Osteocyte (in vitro differentiated cells): ENCODE data around the gene SWI5. TPM values are rescaled to one million over a fixed set of nuclear protein-coding genes. Genes with fewer than 3 reads are reported as not detected.
A peak's percentile ranks its signal among the peaks of the same experiment; 100 is the strongest.
"Not testable (repeated sequence)": the region's sequence is repeated elsewhere in the genome, so short reads cannot be mapped to it uniquely, and the experiment has no call there.

Experiments used
- DNase-seq: peaks from one replicate; pipeline ENCODE4 v3.0.0; 2021; ENCODE audit warnings: mixed read lengths; ENCODE audit not compliant: unreplicated experiment; ENCODE audit errors: extremely low spot score
- H3K27ac Mint-ChIP-seq: one replicate; pipeline ENCODE4 v1.8.0; 2021; ENCODE audit warnings: mild to moderate bottlenecking, mixed read lengths; ENCODE audit not compliant: unreplicated experiment
- H3K27me3 Mint-ChIP-seq: one replicate; pipeline ENCODE4 v1.8.0; 2021; ENCODE audit warnings: mixed read lengths; ENCODE audit not compliant: unreplicated experiment
- H3K36me3 Mint-ChIP-seq: one replicate; pipeline ENCODE4 v1.8.0; 2021; ENCODE audit warnings: mixed read lengths; ENCODE audit not compliant: unreplicated experiment
- H3K4me1 Mint-ChIP-seq: one replicate; pipeline ENCODE4 v1.8.0; 2021; ENCODE audit warnings: mixed read lengths; ENCODE audit not compliant: unreplicated experiment
- H3K4me3 Mint-ChIP-seq: one replicate; pipeline ENCODE4 v1.8.0; 2021; ENCODE audit warnings: mild to moderate bottlenecking, moderate library complexity, mixed read lengths; ENCODE audit not compliant: unreplicated experiment
- H3K9me3 Mint-ChIP-seq: one replicate; pipeline ENCODE4 v1.8.0; 2021; ENCODE audit warnings: mixed read lengths; ENCODE audit not compliant: unreplicated experiment
- total RNA-seq: library from RNA; stranded (reverse); gene quantifications from 2 replicates; pipeline ENCODE4 v1.2.1, GENCODE V29; 2021
- TF ChIP-seq, protein P1 (sequence below): fragments of 200-600 bp; sonication (generic); IDR thresholded peaks from 2 replicates; pipeline ENCODE4 v1.5.0; 2021; ENCODE audit warnings: antibody characterized with exemption, mild to moderate bottlenecking, moderate library complexity

The SWI5 gene
- total RNA-seq, 1 donor from 2014 or later = 24.7 TPM

- peak overlapping the region; percentile 97 for H3K4me3 Mint-ChIP-seq
- H3K27ac Mint-ChIP-seq = peak overlapping the region; percentile 95
- no peak for DNase-seq
- H3K4me1 Mint-ChIP-seq = peaks cover 36% of the 10 kb centered on the region
- TF ChIP-seq, protein P1, sequence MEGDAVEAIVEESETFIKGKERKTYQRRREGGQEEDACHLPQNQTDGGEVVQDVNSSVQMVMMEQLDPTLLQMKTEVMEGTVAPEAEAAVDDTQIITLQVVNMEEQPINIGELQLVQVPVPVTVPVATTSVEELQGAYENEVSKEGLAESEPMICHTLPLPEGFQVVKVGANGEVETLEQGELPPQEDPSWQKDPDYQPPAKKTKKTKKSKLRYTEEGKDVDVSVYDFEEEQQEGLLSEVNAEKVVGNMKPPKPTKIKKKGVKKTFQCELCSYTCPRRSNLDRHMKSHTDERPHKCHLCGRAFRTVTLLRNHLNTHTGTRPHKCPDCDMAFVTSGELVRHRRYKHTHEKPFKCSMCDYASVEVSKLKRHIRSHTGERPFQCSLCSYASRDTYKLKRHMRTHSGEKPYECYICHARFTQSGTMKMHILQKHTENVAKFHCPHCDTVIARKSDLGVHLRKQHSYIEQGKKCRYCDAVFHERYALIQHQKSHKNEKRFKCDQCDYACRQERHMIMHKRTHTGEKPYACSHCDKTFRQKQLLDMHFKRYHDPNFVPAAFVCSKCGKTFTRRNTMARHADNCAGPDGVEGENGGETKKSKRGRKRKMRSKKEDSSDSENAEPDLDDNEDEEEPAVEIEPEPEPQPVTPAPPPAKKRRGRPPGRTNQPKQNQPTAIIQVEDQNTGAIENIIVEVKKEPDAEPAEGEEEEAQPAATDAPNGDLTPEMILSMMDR = no peak
- no peaks in the 10 kb centered on the region for H3K27me3 Mint-ChIP-seq
- H3K9me3 Mint-ChIP-seq = no peaks in the 10 kb centered on the region
- peaks cover 21% of the 10 kb centered on the region for H3K36me3 Mint-ChIP-seq
These were observed 1.8 kb upstream of the SWI5 start for GRCh38 chr9:128274245-128274644.

- TF ChIP-seq, protein P1 = no peak
- H3K27ac Mint-ChIP-seq = peak within 1 kb of the TSS; percentile 95
- peak within 1 kb of the TSS; percentile 97 for H3K4me3 Mint-ChIP-seq
- H3K9me3 Mint-ChIP-seq = no peaks in the 10 kb centered on the region
- peaks cover 35% of the 10 kb centered on the region for H3K4me1 Mint-ChIP-seq
- H3K27me3 Mint-ChIP-seq = no peaks in the 10 kb centered on the region
- peaks cover 25% of the 10 kb centered on the region for H3K36me3 Mint-ChIP-seq
- DNase-seq = no peak
These were observed 673 bp upstream of the SWI5 start, which contains the start of gene GOLGA2 for GRCh38 chr9:128275198-128276007. Gene GOLGA2 (minus strand): TSS chr9:128276007. CDS start chr9:128275976, 31 bp downstream.

DNA sequence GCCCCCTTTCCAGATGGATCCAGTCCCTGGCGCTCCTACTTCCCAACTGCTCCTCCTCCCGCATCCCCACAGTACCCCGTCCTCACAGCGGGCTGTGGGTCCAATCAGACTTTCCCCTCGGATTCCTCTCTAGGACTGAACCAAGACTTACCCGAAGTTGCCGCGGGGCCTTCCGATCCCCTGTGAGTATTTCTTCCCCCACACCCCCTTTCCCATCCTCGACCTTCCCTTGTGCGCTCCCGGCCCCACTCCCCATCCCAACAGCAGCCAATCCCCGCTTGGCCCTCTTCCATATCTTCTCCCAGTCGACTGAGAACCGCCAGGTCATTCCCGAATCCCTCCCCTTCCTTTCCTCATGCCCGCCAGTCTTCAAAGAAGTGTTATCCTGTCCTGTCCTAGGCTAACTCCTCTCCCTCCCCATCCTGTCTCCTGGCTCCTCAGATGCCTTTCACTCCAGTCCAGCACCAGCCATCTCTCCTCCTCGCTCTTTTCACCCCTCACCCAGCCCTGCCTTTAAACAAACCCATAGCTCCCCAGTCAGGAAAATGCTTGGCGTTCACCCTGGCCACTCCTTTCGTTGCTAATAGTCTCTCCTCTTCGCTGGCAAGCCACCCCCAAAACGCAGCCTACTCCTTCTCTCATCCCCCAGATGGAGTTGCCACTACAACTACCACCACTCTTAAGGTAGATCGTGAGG, 646 bp downstream of the SWI5 start:
- peak overlapping the region; percentile 97 for H3K4me3 Mint-ChIP-seq
- H3K27ac Mint-ChIP-seq = peak overlapping the region; percentile 95
- no peaks in the 10 kb centered on the region for H3K9me3 Mint-ChIP-seq
- TF ChIP-seq, protein P1 = no peak
- H3K27me3 Mint-ChIP-seq = no peaks in the 10 kb centered on the region
- H3K36me3 Mint-ChIP-seq = peaks cover 23% of the 10 kb centered on the region
- peaks cover 35% of the 10 kb centered on the region for H3K4me1 Mint-ChIP-seq
- no peak for DNase-seq

GRCh38 chr9:128279088-128280073, 3.3 kb downstream of the SWI5 start:
- H3K9me3 Mint-ChIP-seq, H3K27ac Mint-ChIP-seq, DNase-seq, H3K36me3 Mint-ChIP-seq, H3K27me3 Mint-ChIP-seq: not testable (repeated sequence)
- peaks cover 25% of the 10 kb centered on the region for H3K4me1 Mint-ChIP-seq
- H3K4me3 Mint-ChIP-seq = peak overlapping the region; percentile 23

GRCh38 chr9:128280084-128280622, 4.1 kb downstream of the SWI5 start:
- H3K4me1 Mint-ChIP-seq = peaks cover 18% of the 10 kb centered on the region
- no peaks in the 10 kb centered on the region for H3K27me3 Mint-ChIP-seq
- H3K9me3 Mint-ChIP-seq = no peaks in the 10 kb centered on the region
- peaks cover 8% of the 10 kb centered on the region for H3K36me3 Mint-ChIP-seq
- TF ChIP-seq, protein P1 = no peak
- no peak overlapping the region for H3K4me3 Mint-ChIP-seq
- DNase-seq = no peak
- no peak overlapping the region for H3K27ac Mint-ChIP-seq
